Omental fat pad (tissue), 4 donors: Measurements from ENCODE around the gene TMEM108. TPM values are rescaled to one million over a fixed set of nuclear protein-coding genes. Genes with fewer than 3 reads are reported as not detected.
A peak's percentile ranks its signal among the peaks of the same experiment; 100 is the strongest.

Experiments used
- ATAC-seq: fragments of 150-250 bp; one replicate; pipeline ENCODE4 v1.9.1; 2016; ENCODE audit warnings: mild to moderate bottlenecking, moderate library complexity; ENCODE audit not compliant: low FRiP score
- DNase-seq: peaks from one replicate; pipeline ENCODE4 v3.0.0-alpha.2; 2019; ENCODE audit warnings: low spot score
- CTCF ChIP-seq, 3 donors: fragments of 450-650 bp; IDR thresholded peaks; one replicate each; pipeline ENCODE4 v1.5.1; 2016 to 2017; ENCODE audit warnings: antibody characterized with exemption in 3 of 3, mild to moderate bottlenecking in 3 of 3, moderate library complexity in 2 of 3
- total RNA-seq, 4 donors: library from RNA; depleted of rRNA; stranded (reverse); fragments of >200 nt; gene quantifications; one replicate each; pipeline ENCODE4 v1.1.0, GENCODE V29; 2016

Gene TMEM108
- total RNA-seq, 4 donors from 2014 or later, result 0.93 to 1.3 (median 0.96) TPM; not detected in 1

- no peak for ATAC-seq
- no peak for TF ChIP-seq CTCF (IDR thresholded peaks at IDR 0.05)
- no peak for DNase-seq
Measured at GRCh38 chr3:133249490-133249889, 211.3 kb downstream of the TMEM108 start.

- no peak for ATAC-seq
- TF ChIP-seq CTCF (IDR thresholded peaks at IDR 0.05), result no peak
- no peak for DNase-seq
Measured at GRCh38 chr3:133254151-133254550, 216.0 kb downstream of the TMEM108 start.

GRCh38 chr3:133254716-133255115, 216.5 kb downstream of the TMEM108 start:
- no peak for DNase-seq
- no peak for ATAC-seq
- no peak for TF ChIP-seq CTCF (IDR thresholded peaks at IDR 0.05)

GRCh38 chr3:133256787-133257483, 218.7 kb downstream of the TMEM108 start:
- ATAC-seq, result no peak
- no peak for TF ChIP-seq CTCF (IDR thresholded peaks at IDR 0.05)
- DNase-seq, result no peak

GRCh38 chr3:133258358-133258757, 220.2 kb downstream of the TMEM108 start:
- TF ChIP-seq CTCF (IDR thresholded peaks at IDR 0.05), result no peak
- DNase-seq (no peak), ATAC-seq (peak; percentile 23)

GRCh38 chr3:133259767-133260166, 221.6 kb downstream of the TMEM108 start:
- no peak for DNase-seq
- ATAC-seq, result no peak
- no peak for TF ChIP-seq CTCF (IDR thresholded peaks at IDR 0.05)

- TF ChIP-seq CTCF (IDR thresholded peaks at IDR 0.05), result no peak
Measured at GRCh38 chr3:133262333-133262732, 224.1 kb downstream of the TMEM108 start.

More at GRCh38 chr3:133262333-133262732, 224.1 kb downstream of the TMEM108 start:
- no peak for DNase-seq
- no peak for ATAC-seq
